ENCODE results near the gene ITSN1.

- TF ChIP-seq CTCF (IDR thresholded peaks at IDR 0.05) (no peak), POLR2A (IDR thresholded peaks at IDR 0.05) (no peak)
Observed at GRCh38 chr21:33775100-33775828, 133.0 kb downstream of the ITSN1 start.

All from thyroid gland (tissue), 4 donors.